Tibial artery (tissue), 4 donors: ENCODE results near the gene DYNLT3.
A peak's percentile ranks its signal among the peaks of the same experiment; 100 is the strongest.

Experiments
- DNase-seq, 2 donors: peaks; one replicate each; pipeline ENCODE4 v3.0.0-alpha.2; 2019
- H3K27ac ChIP-seq, 2 donors: fragments of 200-600 bp; sonication (generic) in 1 of 2; 1 replicate in 1 of 2; 2 replicates in 1 of 2; pipeline ENCODE4 v1.5.1; 2018 to 2019; ENCODE audit warnings: mild to moderate bottlenecking in 1 of 2
- H3K27me3 ChIP-seq, 2 donors: fragments of 200-600 bp; sonication (generic) in 1 of 2; one replicate each; pipeline versions ENCODE4 v1.5.1 to v1.6.0; 2016 to 2019
- H3K36me3 ChIP-seq, 3 donors: fragments of 200-600 bp; sonication (generic) in 2 of 3; one replicate each; pipeline ENCODE4 v1.5.1; 2016 to 2019; ENCODE audit warnings: mild to moderate bottlenecking in 2 of 3
- H3K4me1 ChIP-seq, 4 donors: fragments of 200-600 bp; sonication (generic) in 2 of 4; 1 replicate in 3 of 4; 2 replicates in 1 of 4; pipeline ENCODE4 v1.5.1; 2016 to 2019
- H3K4me3 ChIP-seq, 2 donors: fragments of 200-600 bp; sonication (generic) in 1 of 2; 1 replicate in 1 of 2; 2 replicates in 1 of 2; pipeline ENCODE4 v1.5.1; 2018 to 2019; ENCODE audit warnings: mild to moderate bottlenecking in 2 of 2
- H3K9me3 ChIP-seq, 3 donors: fragments of 200-600 bp; sonication (generic) in 1 of 3; one replicate each; pipeline ENCODE4 v1.5.1; 2016 to 2019
- intact Hi-C: fragments of 100-400 bp; cut with DNase I; formaldehyde crosslinking; loops from one replicate; pipeline ENCODE4 v1.15.0; 2023; ENCODE audit warnings: low total_unique reads
- TF ChIP-seq, protein P1 (sequence below), 2 experiments: fragments of 200-600 bp in 1 of 2; fragments of 450-650 bp in 1 of 2; IDR thresholded peaks; one replicate each; pipeline ENCODE4 v1.5.1; 2017 to 2019; ENCODE audit warnings: antibody characterized with exemption in 2 of 2, mild to moderate bottlenecking in 1 of 2, moderate library complexity in 1 of 2

DYNLT3 gene

DNA sequence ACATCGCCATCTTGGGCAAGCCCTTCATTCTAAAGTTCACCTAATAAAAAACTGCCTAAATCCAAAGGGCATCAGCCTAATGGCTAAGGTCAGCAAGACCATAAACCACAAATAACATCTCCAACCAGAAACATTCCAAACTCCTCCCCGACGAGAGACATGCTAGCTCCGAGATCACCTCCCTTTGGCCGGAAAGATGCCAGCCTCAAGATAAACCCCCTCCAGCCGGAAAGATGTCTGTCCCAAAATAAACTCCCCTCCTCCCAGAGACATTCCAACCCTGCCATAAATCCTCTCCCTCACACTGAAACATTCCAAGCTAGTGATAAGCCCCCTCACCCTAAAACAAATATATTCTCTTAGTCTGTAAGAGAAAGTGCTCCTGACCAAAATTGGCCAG lies 13.3 kb upstream of the DYNLT3 start:
- H3K4me3 ChIP-seq = no peak overlapping the region
- no peaks in the 10 kb centered on the region for H3K27me3 ChIP-seq
- no peaks in the 10 kb centered on the region for H3K9me3 ChIP-seq
- TF ChIP-seq, protein P1, sequence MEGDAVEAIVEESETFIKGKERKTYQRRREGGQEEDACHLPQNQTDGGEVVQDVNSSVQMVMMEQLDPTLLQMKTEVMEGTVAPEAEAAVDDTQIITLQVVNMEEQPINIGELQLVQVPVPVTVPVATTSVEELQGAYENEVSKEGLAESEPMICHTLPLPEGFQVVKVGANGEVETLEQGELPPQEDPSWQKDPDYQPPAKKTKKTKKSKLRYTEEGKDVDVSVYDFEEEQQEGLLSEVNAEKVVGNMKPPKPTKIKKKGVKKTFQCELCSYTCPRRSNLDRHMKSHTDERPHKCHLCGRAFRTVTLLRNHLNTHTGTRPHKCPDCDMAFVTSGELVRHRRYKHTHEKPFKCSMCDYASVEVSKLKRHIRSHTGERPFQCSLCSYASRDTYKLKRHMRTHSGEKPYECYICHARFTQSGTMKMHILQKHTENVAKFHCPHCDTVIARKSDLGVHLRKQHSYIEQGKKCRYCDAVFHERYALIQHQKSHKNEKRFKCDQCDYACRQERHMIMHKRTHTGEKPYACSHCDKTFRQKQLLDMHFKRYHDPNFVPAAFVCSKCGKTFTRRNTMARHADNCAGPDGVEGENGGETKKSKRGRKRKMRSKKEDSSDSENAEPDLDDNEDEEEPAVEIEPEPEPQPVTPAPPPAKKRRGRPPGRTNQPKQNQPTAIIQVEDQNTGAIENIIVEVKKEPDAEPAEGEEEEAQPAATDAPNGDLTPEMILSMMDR (IDR thresholded peaks at IDR 0.05) = no peak
- DNase-seq = no peak
- H3K36me3 ChIP-seq = no peaks in the 10 kb centered on the region
- intact Hi-C loops = no loop called here
- H3K27ac ChIP-seq = no peak overlapping the region
- no peaks in the 10 kb centered on the region for H3K4me1 ChIP-seq

DNA sequence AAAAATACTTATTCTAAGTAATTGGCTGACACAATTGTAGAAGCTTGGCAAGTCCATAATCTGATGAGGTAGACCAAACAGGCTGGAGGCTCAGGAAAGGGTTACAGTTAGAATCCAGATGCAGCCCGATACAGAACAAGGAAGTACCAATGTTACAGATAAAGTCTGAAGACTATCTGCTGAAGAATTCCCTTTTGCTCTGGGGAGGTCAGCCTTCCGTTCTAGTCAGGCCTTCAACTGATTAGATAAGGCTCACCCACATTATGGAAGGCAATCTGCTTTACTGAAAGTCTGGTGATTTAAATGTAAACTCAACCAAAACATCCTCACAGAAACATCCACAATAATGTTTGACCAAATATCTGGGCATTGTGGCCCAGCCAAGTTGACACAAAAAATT lies 7.4 kb upstream of the DYNLT3 start:
- no peak for DNase-seq
- H3K4me3 ChIP-seq = no peak overlapping the region
- H3K27me3 ChIP-seq = no peaks in the 10 kb centered on the region
- intact Hi-C loops = no loop called here
- TF ChIP-seq, protein P1 (IDR thresholded peaks at IDR 0.05) = no peak
- H3K9me3 ChIP-seq = no peaks in the 10 kb centered on the region
- no peak overlapping the region for H3K27ac ChIP-seq
- H3K4me1 ChIP-seq = no peaks in the 10 kb centered on the region
- no peaks in the 10 kb centered on the region for H3K36me3 ChIP-seq

DNA sequence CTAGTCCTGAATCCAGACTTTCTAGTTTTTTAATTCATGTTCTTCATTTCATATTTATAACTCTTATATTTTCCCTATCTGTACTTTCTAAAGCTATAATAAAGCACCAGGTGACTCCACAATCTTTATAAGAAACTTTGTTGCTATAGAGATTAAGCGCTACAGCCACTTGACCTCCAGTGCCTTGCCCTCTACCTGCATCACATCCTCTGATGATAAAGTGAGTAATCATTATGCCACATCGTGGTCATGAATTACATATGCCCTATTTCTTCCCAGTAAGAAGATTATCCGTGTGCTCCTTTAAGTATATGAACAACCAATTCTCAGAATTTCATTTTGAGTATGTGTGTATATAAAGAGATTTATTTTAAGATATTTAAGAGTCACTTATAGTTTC lies 6.8 kb upstream of the DYNLT3 start:
- Histone ChIP-seq H3K4me3 (no peak overlapping the region), H3K27ac (no peak overlapping the region), H3K9me3 (no peaks in the 10 kb centered on the region), H3K36me3 (no peaks in the 10 kb centered on the region), H3K4me1 (no peaks in the 10 kb centered on the region), H3K27me3 (no peaks in the 10 kb centered on the region)
- no peak for DNase-seq
- intact Hi-C loops = no loop called here
- TF ChIP-seq, protein P1 (IDR thresholded peaks at IDR 0.05) = no peak

DNA sequence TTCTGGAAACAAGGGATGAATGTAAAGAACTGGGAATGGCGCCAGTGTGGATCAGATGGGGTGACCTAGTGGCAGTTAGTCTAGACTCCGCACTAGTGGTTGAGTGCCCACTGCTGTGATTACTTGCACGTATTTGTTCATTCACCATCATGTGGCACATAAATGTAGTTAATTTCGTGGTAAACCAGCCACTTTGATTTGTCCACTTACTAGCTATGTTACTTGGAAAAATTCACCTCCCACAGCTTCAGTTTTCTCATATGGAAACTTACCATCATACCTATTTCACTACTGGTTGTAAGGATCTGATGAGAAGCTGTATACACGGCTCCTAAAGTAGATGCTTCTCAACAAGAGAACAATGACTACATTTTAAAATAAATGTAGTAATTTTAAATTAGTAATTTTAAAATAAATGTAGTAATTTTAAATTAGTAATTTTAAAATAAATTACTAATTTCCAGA lies 394 bp upstream of the DYNLT3 start:
- no peaks in the 10 kb centered on the region for H3K27me3 ChIP-seq
- peak overlapping the region; percentile 88 to 89 for H3K4me3 ChIP-seq
- TF ChIP-seq, protein P1 (IDR thresholded peaks at IDR 0.05) = no peak
- intact Hi-C loops = no loop called here
- H3K4me1 ChIP-seq = peaks cover 0 to 21% (median 0%) of the 10 kb centered on the region in 4 donors
- DNase-seq = no peak
- H3K36me3 ChIP-seq = no peaks in the 10 kb centered on the region
- H3K27ac ChIP-seq = peak overlapping the region; percentile 94 to 98
- no peaks in the 10 kb centered on the region for H3K9me3 ChIP-seq

DNA sequence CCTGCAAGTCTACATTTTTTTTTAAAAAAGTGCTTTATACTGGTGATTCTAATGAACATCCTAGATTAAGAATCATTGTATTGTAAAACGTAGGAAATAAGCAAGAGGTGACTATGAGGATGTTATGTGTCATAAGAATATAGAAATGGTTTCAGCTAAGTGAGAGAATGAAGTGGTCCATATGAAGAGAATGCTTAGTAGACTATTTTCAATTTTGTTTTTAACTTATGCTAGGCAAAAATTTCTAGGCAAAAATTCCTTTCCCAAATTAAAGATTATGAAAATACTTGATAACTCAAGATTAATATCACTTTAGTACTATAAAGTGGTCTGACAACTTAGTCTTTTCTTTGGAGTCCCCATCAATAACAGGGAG lies 825 bp downstream of the DYNLT3 start:
- intact Hi-C loops = no loop called here
- peak overlapping the region; percentile 94 to 98 for H3K27ac ChIP-seq
- no peaks in the 10 kb centered on the region for H3K9me3 ChIP-seq
- H3K27me3 ChIP-seq = no peaks in the 10 kb centered on the region
- no peaks in the 10 kb centered on the region for H3K36me3 ChIP-seq
- TF ChIP-seq, protein P1 (IDR thresholded peaks at IDR 0.05) = no peak
- no peak for DNase-seq
- H3K4me1 ChIP-seq = peaks cover 0 to 21% (median 0%) of the 10 kb centered on the region in 4 donors
- H3K4me3 ChIP-seq = peak overlapping the region; percentile 88 to 89

DNA sequence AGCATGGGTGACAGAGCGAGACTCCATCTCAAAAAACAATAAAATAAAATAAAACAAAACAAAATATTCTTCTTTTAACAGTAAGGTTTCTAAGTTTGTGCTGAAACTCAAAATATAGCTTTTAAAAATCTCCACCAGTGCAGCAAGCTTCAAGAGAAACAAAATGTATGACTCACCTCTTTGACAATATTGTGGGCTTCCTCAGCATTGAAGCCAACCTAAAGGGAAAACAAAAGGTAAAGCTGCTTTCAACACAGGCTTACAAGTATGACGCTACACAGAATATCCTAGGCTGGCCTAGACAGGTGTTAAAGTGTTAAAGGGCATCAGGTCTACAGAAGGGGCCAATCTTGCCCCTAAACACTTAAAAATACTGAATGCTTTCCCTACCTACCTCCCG lies 1.2 kb downstream of the DYNLT3 start:
- H3K27ac ChIP-seq = peak overlapping the region; percentile 94 to 98
- intact Hi-C loops = no loop called here
- peak overlapping the region; percentile 88 to 89 for H3K4me3 ChIP-seq
- DNase-seq = no peak
- peaks cover 0 to 21% (median 0%) of the 10 kb centered on the region in 4 donors for H3K4me1 ChIP-seq
- H3K9me3 ChIP-seq = no peaks in the 10 kb centered on the region
- H3K27me3 ChIP-seq = no peaks in the 10 kb centered on the region
- H3K36me3 ChIP-seq = no peaks in the 10 kb centered on the region
- TF ChIP-seq, protein P1 (IDR thresholded peaks at IDR 0.05) = no peak
